H9 (cell line): Measurements from ENCODE around the gene AGBL4. TPM values are rescaled to one million over a fixed set of nuclear protein-coding genes. Genes with fewer than 3 reads are reported as not detected.

Experiments
- DNase-seq: peaks from one replicate; pipeline ENCODE4 v3.0.0-alpha.2; 2017
- H2AFZ ChIP-seq: one replicate; pipeline ENCODE4 v1.6.1; 2013; ENCODE audit warnings: mild to moderate bottlenecking, low read length, control low read depth, moderate library complexity
- H2AK5ac ChIP-seq: 2 replicates; pipeline ENCODE4 v1.6.1; 2013; ENCODE audit warnings: low read length, control low read depth, mixed read lengths; ENCODE audit not compliant: insufficient read length
- H2BK120ac ChIP-seq: one replicate; pipeline ENCODE4 v1.6.1; 2013; ENCODE audit warnings: low read depth, mild to moderate bottlenecking, low read length, control low read depth, inconsistent platforms; ENCODE audit not compliant: poor library complexity, severe bottlenecking
- H2BK12ac ChIP-seq: 2 replicates; pipeline ENCODE4 v1.6.1; 2013; ENCODE audit warnings: low read length, control low read depth, mixed read lengths, low read depth; ENCODE audit not compliant: insufficient read length
- H2BK15ac ChIP-seq: 2 replicates; pipeline ENCODE4 v1.6.1; 2013; ENCODE audit warnings: low read depth, low read length, control low read depth
- H2BK20ac ChIP-seq: one replicate; pipeline ENCODE4 v1.6.1; 2013; ENCODE audit warnings: low read depth, mild to moderate bottlenecking, low read length, control low read depth, inconsistent platforms; ENCODE audit not compliant: poor library complexity, severe bottlenecking
- H2BK5ac ChIP-seq: 2 replicates; pipeline ENCODE4 v1.6.1; 2013; ENCODE audit warnings: low read length, control low read depth, mixed read lengths; ENCODE audit not compliant: insufficient read length
- H3K14ac ChIP-seq: 2 replicates; pipeline ENCODE4 v1.6.1; 2013; ENCODE audit warnings: low read length, control low read depth; ENCODE audit not compliant: insufficient read depth
- H3K18ac ChIP-seq: 2 replicates; pipeline ENCODE4 v1.6.1; 2013; ENCODE audit warnings: low read depth, mild to moderate bottlenecking, mixed read lengths, low read length, control low read depth; ENCODE audit not compliant: insufficient read length
- H3K23ac ChIP-seq: 2 replicates; pipeline ENCODE4 v1.6.1; 2013; ENCODE audit warnings: low read length, control low read depth, mixed read lengths, low read depth; ENCODE audit not compliant: insufficient read length
- H3K23me2 ChIP-seq: 2 replicates; pipeline ENCODE4 v1.6.1; 2013; ENCODE audit warnings: low read depth, mild to moderate bottlenecking, mixed read lengths, low read length, control low read depth; ENCODE audit not compliant: insufficient read length, poor library complexity, severe bottlenecking
- H3K27ac ChIP-seq: 2 replicates; pipeline ENCODE4 v1.5.1; 2013; ENCODE audit warnings: low read length, control low read depth, mixed read lengths, low read depth; ENCODE audit not compliant: insufficient read length
- H3K27me3 ChIP-seq: 2 replicates; pipeline ENCODE4 v1.6.1; 2013; ENCODE audit warnings: low read length, control low read depth, inconsistent platforms; ENCODE audit not compliant: insufficient read depth
- H3K4ac ChIP-seq: 2 replicates; pipeline ENCODE4 v1.6.1; 2013; ENCODE audit warnings: low read depth, mild to moderate bottlenecking, control low read depth, inconsistent platforms, low read length, moderate library complexity
- H3K4me1 ChIP-seq: 2 replicates; pipeline ENCODE4 v1.6.1; 2013; ENCODE audit warnings: low read length, control low read depth, inconsistent platforms; ENCODE audit not compliant: insufficient read depth
- H3K4me2 ChIP-seq: 2 replicates; pipeline ENCODE4 v1.6.1; 2013; ENCODE audit warnings: low read length, control low read depth, mixed read lengths; ENCODE audit not compliant: insufficient read length, insufficient read depth
- H3K56ac ChIP-seq: 2 replicates; pipeline ENCODE4 v1.6.1; 2013; ENCODE audit warnings: low read depth, mild to moderate bottlenecking, mixed read lengths, low read length, control low read depth; ENCODE audit not compliant: insufficient read length
- H3K79me1 ChIP-seq: 2 replicates; pipeline ENCODE4 v1.6.1; 2013; ENCODE audit warnings: low read depth, mild to moderate bottlenecking, moderate library complexity, low read length, control low read depth, inconsistent platforms; ENCODE audit not compliant: insufficient read depth, poor library complexity, severe bottlenecking
- H3K79me2 ChIP-seq: 2 replicates; pipeline ENCODE4 v1.6.1; 2013; ENCODE audit warnings: low read length, control low read depth, inconsistent platforms; ENCODE audit not compliant: insufficient read depth
- H3K9ac ChIP-seq: 2 replicates; pipeline ENCODE4 v1.6.1; 2013; ENCODE audit warnings: low read length, control low read depth, mixed read lengths; ENCODE audit not compliant: insufficient read length; ENCODE audit errors: extremely low read depth
- H3K9me3 ChIP-seq: one replicate; pipeline ENCODE4 v1.6.1; 2013; ENCODE audit warnings: low read depth, low read length, inconsistent platforms; ENCODE audit not compliant: control insufficient read depth
- H3T11ph ChIP-seq: one replicate; pipeline ENCODE4 v1.6.1; 2013; ENCODE audit warnings: mild to moderate bottlenecking, low read length, control low read depth, inconsistent platforms
- H4K20me1 ChIP-seq: one replicate; pipeline ENCODE4 v1.6.1; 2013; ENCODE audit not compliant: control insufficient read depth, insufficient read length, insufficient read depth
- H4K5ac ChIP-seq: 2 replicates; pipeline ENCODE4 v1.6.1; 2013; ENCODE audit warnings: low read depth, mild to moderate bottlenecking, mixed read lengths, low read length, control low read depth; ENCODE audit not compliant: insufficient read length
- H4K8ac ChIP-seq: replicated peaks from 2 replicates; pipeline ENCODE4 v1.6.1; 2013; ENCODE audit warnings: low read length, control low read depth, mixed read lengths, low read depth; ENCODE audit not compliant: insufficient read length
- H4K91ac ChIP-seq: 2 replicates; pipeline ENCODE4 v1.6.1; 2013; ENCODE audit warnings: low read depth, mild to moderate bottlenecking, moderate library complexity, mixed read lengths, low read length, control low read depth; ENCODE audit not compliant: insufficient read length
- H3K27ac Mint-ChIP-seq, 3 experiments: 2 replicates in 2 of 3; 3 replicates in 1 of 3; pipeline ENCODE4 v1.8.0; 2020 to 2021; ENCODE audit warnings: mixed read lengths in 3 of 3, mild to moderate bottlenecking in 1 of 3, moderate library complexity in 1 of 3
- H3K27me3 Mint-ChIP-seq: 2 replicates; pipeline ENCODE4 v1.8.0; 2021; ENCODE audit warnings: low read depth, mild to moderate bottlenecking, moderate library complexity, mixed read lengths
- H3K36me3 Mint-ChIP-seq, 3 experiments: 2 replicates in 2 of 3; 3 replicates in 1 of 3; pipeline ENCODE4 v1.8.0; 2020 to 2021; ENCODE audit warnings: low read depth in 3 of 3, mixed read lengths in 3 of 3; ENCODE audit not compliant: insufficient read depth in 1 of 3
- H3K4me1 Mint-ChIP-seq, 2 experiments: 2 replicates each; pipeline ENCODE4 v1.8.0; 2020; ENCODE audit warnings: mixed read lengths in 2 of 2
- H3K4me3 Mint-ChIP-seq, 2 experiments: 2 replicates in 1 of 2; 3 replicates in 1 of 2; pipeline ENCODE4 v1.8.0; 2020 to 2021; ENCODE audit warnings: mild to moderate bottlenecking in 2 of 2, mixed read lengths in 2 of 2, moderate library complexity in 1 of 2
- H3K9me3 Mint-ChIP-seq, 2 experiments: 2 replicates in 1 of 2; 3 replicates in 1 of 2; pipeline ENCODE4 v1.8.0; 2020; ENCODE audit warnings: mild to moderate bottlenecking in 2 of 2, mixed read lengths in 2 of 2, moderate library complexity in 1 of 2
- CTCF ChIP-seq: fragments of 200-600 bp; sonication (generic); conservative IDR thresholded peaks from 3 replicates; pipeline ENCODE4 v1.8.0; 2021; ENCODE audit warnings: antibody characterized with exemption, mild to moderate bottlenecking
- WGBS: extraction: QIAGEN DNeasy Blood & Tissue Kit; methylation state at CpG from one replicate; pipeline ENCODE4 v1.1.7; 2013; ENCODE audit warnings: missing lambda C conversion rate, low lambda C conversion rate, mixed read lengths; ENCODE audit not compliant: insufficient read length; ENCODE audit errors: extremely low coverage; 5-methylcytosine and 5-hydroxymethylcytosine counted together
- total RNA-seq: library from RNA; stranded (reverse); gene quantifications from 2 replicates; pipeline ENCODE4 v1.2.1, GENCODE V29; 2021

Gene AGBL4
- total RNA-seq, 1 experiment from 2014 or later: not detected

- Histone ChIP-seq H3T11ph (no peak overlapping the region), H2BK20ac (no peak overlapping the region), H3K79me2 (no peaks in the 10 kb centered on the region), H3K4me1 (no peaks in the 10 kb centered on the region), H2BK5ac (no peak overlapping the region), H4K91ac (no peak overlapping the region), H3K27ac (no peak overlapping the region), H3K79me1 (no peaks in the 10 kb centered on the region), H4K20me1 (no peaks in the 10 kb centered on the region), H3K14ac (peak overlapping the region; percentile 41; the same call in 1 of the 2 replicates), H2AFZ (no peak overlapping the region), H3K18ac (no peak overlapping the region), H3K27me3 (no peaks in the 10 kb centered on the region), H3K4me2 (no peak overlapping the region), H2AK5ac (no peak overlapping the region), H2BK12ac (no peak overlapping the region), H4K5ac (no peak overlapping the region), H3K4ac (no peak overlapping the region), H3K23me2 (no peaks in the 10 kb centered on the region), H4K8ac (no peak overlapping the region), H2BK120ac (no peak overlapping the region), H3K9ac (no peak overlapping the region), H2BK15ac (no peak overlapping the region), H3K56ac (no peak overlapping the region), H3K9me3 (no peaks in the 10 kb centered on the region), H3K23ac (no peak overlapping the region)
- Mint-ChIP-seq H3K27me3 (peaks cover 5% of the 10 kb centered on the region; the same call in 1 of the 2 replicates), H3K36me3 (no peaks in the 10 kb centered on the region), H3K9me3 (no peaks in the 10 kb centered on the region; a peak in 1 of 5 replicates), H3K4me1 (peaks cover 0 to 16% of the 10 kb centered on the region in 2 experiments; a peak in 3 of 4 replicates), H3K27ac (no peak overlapping the region), H3K4me3 (no peak overlapping the region)
- WGBS: no CpG with 5 or more reads among the region's 5 CpGs
- no peak for DNase-seq
- no peak for TF ChIP-seq CTCF
Observed at GRCh38 chr1:48691429-48692001, 1332.2 kb downstream of the AGBL4 start.
